Melanocyte of skin (primary cell): ENCODE data around the gene SHISA7. TPM values are rescaled to one million over a fixed set of nuclear protein-coding genes. Genes with fewer than 3 reads are reported as not detected.

ENCODE experiments used
- total RNA-seq, 2 donors: library from RNA; depleted of rRNA; stranded (reverse); fragments of >200 nt; gene quantifications; 2 replicates each; pipeline ENCODE4 v1.2.3, GENCODE V29; 2012

SHISA7 gene
- not detected for total RNA-seq

DNA sequence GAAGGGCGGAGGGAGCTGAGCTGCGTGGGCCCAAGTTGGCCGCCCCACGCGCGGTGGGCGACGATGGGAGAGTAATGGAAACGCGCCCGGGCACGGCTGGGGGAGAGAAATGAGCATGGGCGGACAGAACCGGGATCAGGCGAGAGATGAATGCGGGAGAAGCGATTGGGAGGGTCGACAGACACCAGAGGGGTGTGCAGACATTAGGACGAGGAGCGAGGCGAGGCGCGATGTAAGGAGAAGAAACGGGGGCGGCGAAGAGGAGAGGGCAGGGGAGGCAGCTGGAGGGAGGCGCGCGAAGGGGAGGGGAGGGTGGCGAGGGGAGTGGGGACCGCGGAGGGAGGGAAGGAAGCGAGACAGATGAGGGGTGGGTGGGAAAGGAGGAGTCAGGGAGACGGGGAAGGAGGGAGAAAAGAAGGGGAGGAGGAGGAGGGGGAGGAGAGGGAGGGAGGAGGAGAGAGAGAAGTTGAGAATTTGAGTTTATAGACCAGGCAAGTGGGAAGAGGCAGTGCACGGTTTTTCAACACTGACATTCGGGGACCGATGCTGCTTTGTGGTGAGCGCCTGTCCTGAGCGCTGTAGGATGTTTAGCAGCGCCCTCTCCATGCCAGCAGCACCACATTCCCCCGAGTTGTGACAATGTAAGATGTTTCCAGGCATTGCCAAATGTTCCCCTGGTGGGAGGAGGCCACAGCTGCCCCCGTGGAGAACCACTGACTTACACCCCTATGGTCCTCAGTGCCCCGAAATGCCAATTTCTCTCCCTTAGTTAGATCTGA lies at the start of gene SHISA7:
Gene SHISA7, minus strand, starts transcription at position 256 of the 779 bp plus-strand sequence. CDS start 437 bp downstream, outside the sequence.

DNA sequence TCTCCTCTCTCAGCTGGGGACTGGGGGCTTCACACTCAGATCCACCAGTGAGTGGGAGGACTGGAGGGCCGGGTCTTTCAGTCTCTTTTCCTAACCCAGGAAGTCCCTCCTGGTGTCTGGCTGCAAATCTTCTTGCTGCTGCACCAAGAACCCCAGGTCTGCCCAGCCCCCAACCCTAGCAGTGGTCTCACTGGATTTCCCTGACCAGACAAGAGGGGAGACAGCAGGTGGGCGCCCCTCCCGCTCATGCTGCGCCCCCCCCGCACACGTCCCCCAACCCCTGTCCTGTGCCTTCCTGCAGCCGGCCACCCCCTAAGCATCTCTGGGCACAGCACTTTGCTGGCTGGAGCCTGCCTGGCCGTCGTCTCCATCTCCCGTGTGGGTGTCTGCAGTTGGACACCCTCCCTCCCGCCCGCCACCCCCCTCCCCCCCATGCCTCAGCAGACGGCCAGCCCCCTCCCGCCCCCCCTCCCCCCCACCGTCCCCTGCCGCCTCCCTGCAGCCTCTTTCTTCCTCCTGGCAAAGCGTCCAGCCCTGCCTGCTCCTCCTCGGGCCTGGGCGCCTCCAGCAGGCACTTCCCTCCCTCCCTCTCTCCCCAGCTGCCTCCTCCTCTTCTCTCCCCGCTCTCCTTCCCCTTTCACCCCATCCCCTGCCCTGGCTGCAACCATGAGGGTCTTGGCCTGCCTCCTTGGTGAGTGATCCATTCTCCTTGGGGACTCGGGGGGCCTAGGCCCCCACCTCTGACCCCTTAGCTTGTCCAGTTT lies 45.0 kb upstream of the SHISA7 start, which contains the start of gene SSC5D:
Gene SSC5D, plus strand, starts transcription at position 513 of the 764 bp plus-strand sequence. Its CDS starts 154 bp downstream, at position 667.

GRCh38 chr19:55484593-55485438 lies 41.7 kb upstream of the SHISA7 start, which contains the start of gene NAT14:
Gene NAT14 (plus strand): TSS chr19:55485188. CDS start chr19:55485709, 521 bp downstream.

DNA sequence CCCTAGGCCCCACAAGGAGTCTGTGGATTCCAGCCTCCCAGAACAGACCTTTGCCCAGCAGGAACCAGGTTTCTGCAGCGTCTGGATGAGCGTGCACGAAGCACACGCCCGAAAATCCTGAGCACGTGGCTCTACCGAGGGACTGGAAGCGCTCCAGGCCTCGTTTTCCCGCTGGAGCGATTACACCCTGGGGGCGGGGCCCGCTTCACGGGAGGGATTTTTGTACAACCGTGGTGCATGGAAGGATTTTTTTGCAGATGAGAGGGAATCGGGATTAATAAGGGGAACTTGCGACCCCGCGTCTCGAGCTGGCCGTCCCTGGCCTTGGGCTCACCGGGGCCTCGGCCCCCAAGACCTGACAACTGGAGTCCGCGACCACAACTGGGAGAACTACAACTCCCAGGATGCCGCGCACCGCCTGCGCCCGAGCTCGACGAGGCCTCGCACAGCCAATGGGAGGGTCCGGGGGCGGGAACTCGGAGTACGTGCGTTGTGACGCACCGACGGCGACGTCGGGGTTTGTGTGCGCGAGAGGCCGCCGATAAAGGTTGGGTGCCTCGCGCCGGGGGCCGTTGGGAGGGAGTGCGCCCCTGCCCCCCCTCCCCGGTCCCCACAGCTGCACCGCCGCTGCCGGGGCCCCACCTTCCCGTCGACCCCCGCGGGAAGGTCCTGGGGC lies 33.1 kb upstream of the SHISA7 start, which contains the start of gene ZNF628:
Gene ZNF628, plus strand, starts transcription at position 518 of the 676 bp plus-strand sequence. CDS start 3,294 bp downstream, outside the sequence.

DNA sequence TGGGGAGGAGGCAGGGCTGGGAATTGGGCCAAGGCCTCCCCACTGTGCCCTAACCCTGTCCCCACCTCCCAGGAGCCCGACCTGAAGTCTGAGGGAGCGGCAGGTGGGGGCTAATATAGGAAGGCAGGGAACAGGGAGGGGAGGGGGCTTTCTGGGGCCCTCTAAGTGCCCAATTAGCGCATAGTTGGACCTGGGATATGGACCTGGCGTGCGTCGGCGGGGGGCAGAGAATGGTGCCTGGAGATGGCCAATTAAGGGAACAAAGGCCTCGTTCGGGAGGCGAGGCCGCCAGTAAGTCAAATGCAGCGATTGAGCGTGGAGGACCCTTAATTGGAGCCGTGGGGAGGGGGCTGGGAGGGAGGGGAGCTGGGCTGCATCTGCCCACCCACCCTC lies 21.6 kb upstream of the SHISA7 start, which contains the start of gene C19orf85:
Gene C19orf85, minus strand, starts transcription at position 90 of the 393 bp plus-strand sequence. CDS start 197 bp downstream, outside the sequence.

DNA sequence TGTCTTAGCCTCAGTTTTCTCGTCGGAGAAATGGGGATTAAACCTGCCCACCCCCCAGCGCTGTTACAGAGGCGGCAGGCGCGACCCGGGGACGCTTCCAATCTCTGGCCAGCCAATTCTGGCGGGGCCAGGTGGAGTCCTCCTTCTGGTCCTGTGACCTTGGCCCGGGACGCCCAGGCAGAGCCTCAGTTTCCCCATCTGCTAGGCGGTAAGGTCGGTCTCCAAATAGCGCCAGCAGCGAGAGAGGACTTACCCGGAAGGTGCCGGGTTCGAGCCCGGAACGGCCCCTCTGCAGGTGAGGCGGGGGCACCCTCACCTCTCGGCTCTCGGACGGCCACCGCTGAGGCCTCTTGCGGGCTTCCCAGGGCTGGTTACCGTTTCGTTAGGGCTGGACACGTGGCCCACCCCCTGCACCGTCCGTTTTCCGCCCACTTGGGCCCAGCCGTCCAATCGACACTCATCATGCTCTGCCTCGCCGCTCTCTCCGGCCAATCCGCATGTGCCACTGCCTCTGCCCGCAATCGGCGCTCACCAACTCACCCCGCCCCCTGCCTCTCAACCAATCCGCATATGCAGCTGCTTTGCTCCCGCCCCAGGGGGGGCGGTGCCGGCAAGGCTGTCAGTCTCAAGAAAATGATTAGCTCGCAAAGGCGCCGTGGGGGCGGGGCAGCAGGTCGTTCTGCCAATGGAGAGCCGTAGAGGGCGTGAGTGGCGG lies 18.3 kb upstream of the SHISA7 start, which contains the start of gene ISOC2:
Gene ISOC2, minus strand, starts transcription at position 384 of the 715 bp plus-strand sequence. CDS start 5,156 bp downstream, outside the sequence.

DNA sequence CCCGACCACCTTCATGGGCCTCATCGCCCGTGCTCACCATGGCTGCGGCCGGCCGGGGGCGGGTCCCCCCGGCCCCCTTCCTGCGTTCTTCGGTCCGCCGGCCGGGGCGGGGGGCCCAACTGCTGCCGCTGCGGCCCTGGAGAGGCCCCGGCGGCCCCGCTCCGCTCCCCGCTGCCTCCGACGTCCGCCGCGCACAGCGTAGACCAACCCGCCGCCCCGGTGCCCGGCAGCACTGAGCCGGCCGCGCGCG lies 35.6 kb downstream of the SHISA7 start, which contains the start of gene UBE2S:
Gene UBE2S, minus strand, starts transcription at position 239 of the 250 bp plus-strand sequence. Its CDS starts 199 bp downstream, at position 40.

DNA sequence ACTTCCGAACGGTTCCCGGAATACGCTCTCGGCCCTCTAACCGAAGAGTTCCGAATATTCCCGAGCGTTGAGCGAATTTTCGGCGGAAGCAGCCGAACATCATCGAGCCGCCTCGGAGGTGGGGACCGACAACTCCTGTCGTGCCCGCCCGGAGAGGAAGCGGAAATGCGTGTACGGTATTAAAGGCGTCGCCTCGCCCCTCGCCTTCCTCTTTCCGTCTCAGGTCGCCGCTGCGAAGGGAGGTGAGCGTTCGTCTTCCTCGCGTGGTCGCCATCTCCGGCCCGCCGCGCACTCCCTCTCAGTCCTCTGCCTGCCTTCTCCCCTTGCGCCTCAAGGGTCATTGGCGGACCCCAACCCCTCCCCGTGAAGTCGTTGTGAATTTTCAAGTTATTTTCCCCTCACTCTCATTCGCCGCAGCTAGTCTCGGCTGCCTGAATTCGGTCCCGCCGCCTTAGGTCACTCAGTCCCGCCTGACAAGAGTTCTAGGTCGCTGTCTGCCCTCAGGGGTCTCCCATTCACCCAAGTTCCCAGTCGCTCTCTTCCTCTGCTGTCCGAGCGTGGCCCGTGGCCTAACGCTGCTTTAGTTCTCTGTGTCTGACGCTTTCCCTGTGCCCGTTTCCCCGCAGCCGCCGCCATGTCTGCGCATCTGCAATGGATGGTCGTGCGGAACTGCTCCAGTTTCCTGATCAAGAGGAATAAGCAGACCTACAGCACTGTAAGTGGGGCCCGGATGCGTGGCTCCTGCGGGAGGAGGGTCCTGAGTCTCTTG lies 57.2 kb downstream of the SHISA7 start, which contains the start of gene RPL28:
Gene RPL28, plus strand, starts transcription at position 209 of the 769 bp plus-strand sequence. Its CDS starts 426 bp downstream, at position 635.

DNA sequence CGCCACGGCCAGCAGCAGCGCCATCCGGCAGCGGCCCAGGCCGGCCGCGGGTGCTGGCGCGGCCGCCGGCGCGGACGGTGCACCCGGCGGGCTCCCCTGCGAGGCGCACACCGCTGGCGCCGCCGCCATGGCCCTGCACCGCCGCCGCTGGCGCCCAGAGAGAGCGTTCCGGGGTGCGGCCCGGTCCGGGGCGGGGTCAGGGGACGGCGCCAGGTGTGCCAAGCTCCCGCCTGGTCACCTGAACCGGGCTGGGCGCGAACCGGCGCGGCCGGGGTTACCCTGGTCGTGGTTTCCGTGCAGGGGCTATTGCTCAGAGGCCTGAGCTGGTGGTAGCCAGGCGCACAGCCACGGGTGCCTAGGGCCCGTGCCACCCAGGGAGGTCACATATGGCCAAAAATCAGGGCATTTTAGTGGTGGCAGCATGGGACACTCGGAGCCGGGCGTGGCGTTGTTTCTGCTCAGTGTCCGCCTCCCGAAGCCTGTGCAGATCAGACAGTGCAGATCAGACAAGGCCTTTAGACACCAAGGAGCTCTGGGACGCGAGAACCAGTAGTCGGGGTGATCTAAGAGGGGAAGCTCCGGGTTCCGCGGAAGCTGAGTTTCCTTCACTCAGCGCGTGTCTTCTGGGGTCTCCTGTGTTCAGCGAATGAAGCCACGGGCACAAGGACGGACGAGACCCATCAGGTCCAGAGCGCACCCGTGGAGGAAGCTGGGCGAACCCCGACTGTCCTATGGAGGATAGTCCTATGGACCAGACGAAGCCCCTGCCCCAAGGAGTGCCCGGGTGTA lies 58.8 kb downstream of the SHISA7 start, which contains the start of gene TMEM238:
Gene TMEM238, minus strand, starts transcription at position 162 of the 789 bp plus-strand sequence. Its CDS starts 33 bp downstream, at position 129.

Other genes starting within 250 kb of the SHISA7 start
- 10 to 100 TPM; 12.4 to 15.3 TPM for gene PTPRH, start 233.8 kb downstream of the SHISA7 start, total RNA-seq
- gene TMEM86B, start 214.5 kb downstream of the SHISA7 start, total RNA-seq, result 1 to 10 TPM; 1.4 to 1.7 TPM
- 10 to 100 TPM; 51.3 to 54.3 TPM for gene PPP6R1, start 184.3 kb downstream of the SHISA7 start, total RNA-seq
- gene HSPBP1, start 163.2 kb downstream of the SHISA7 start, total RNA-seq, result 10 to 100 TPM; 35.4 to 50.3 TPM
- gene BRSK1, start 159.3 kb downstream of the SHISA7 start, total RNA-seq, result 1 to 10 TPM; 2.7 to 3.1 TPM
- gene TMEM150B, start 118.0 kb downstream of the SHISA7 start, total RNA-seq, result not detected
- 10 to 100 TPM; 10.3 to 12.0 TPM for gene KMT5C, start 103.4 kb downstream of the SHISA7 start, total RNA-seq
- gene COX6B2, start 88.6 kb downstream of the SHISA7 start, total RNA-seq, result not detected
- not detected for gene GARIN5B, start 80.0 kb downstream of the SHISA7 start, total RNA-seq
- 1 to 10 TPM in 1 of 2 donors, not detected in 1; 1.0 TPM for gene IL11, start 72.8 kb downstream of the SHISA7 start, total RNA-seq
- gene TMEM190, start 66.5 kb downstream of the SHISA7 start, total RNA-seq, result not detected
- not detected for gene TMEM238, start 59.0 kb downstream of the SHISA7 start, total RNA-seq
- gene RPL28, start 57.4 kb downstream of the SHISA7 start, total RNA-seq, result 100 to 1,000 TPM; 230 to 328 TPM
- 100 to 1,000 TPM; 248 to 380 TPM for gene UBE2S, start 35.5 kb downstream of the SHISA7 start, total RNA-seq
- gene ISOC2, start 18.3 kb upstream of the SHISA7 start, total RNA-seq, result 10 to 100 TPM; 66.4 to 95.6 TPM
- not detected for gene C19orf85, start 21.5 kb upstream of the SHISA7 start, total RNA-seq
- gene ZNF628, start 33.3 kb upstream of the SHISA7 start, total RNA-seq, result 1 to 10 TPM; 4.8 to 5.7 TPM
- gene NAT14, start 41.9 kb upstream of the SHISA7 start, total RNA-seq, result 10 to 100 TPM; 13.4 to 18.6 TPM
- gene SSC5D, start 45.1 kb upstream of the SHISA7 start, total RNA-seq, result under 1 TPM; 0.67 to 0.69 TPM
- not detected for gene SBK2, start 93.8 kb upstream of the SHISA7 start, total RNA-seq
- not detected for gene SBK3, start 102.2 kb upstream of the SHISA7 start, total RNA-seq
- gene ZNF579, start 137.5 kb upstream of the SHISA7 start, total RNA-seq, result 1 to 10 TPM; 4.5 to 7.0 TPM
- 1 to 10 TPM; 2.4 to 3.3 TPM for gene FIZ1, start 156.2 kb upstream of the SHISA7 start, total RNA-seq
- 1 to 10 TPM; 6.3 to 6.9 TPM for gene ZNF524, start 157.0 kb upstream of the SHISA7 start, total RNA-seq
- gene ZNF865, start 162.3 kb upstream of the SHISA7 start, total RNA-seq, result 1 to 10 TPM; 1.4 to 2.3 TPM
- 1 to 10 TPM; 3.3 to 4.5 TPM for gene ZNF784, start 181.3 kb upstream of the SHISA7 start, total RNA-seq
- gene ZNF580, start 197.7 kb upstream of the SHISA7 start, total RNA-seq, result 1 to 10 TPM; 6.0 to 6.5 TPM
- 10 to 100 TPM; 10.7 to 14.0 TPM for gene ZNF581, start 200.3 kb upstream of the SHISA7 start, total RNA-seq
- 10 to 100 TPM in 1 of 2 donors, 1 to 10 TPM in 1; 9.7 to 16.2 TPM for gene CCDC106, start 204.9 kb upstream of the SHISA7 start, total RNA-seq
- 100 to 1,000 TPM in 1 of 2 donors, 10 to 100 TPM in 1; 81.9 to 141 TPM for gene U2AF2, start 211.7 kb upstream of the SHISA7 start, total RNA-seq
- 10 to 100 TPM; 23.3 to 29.9 TPM for gene EPN1, start 231.9 kb upstream of the SHISA7 start, total RNA-seq